ENCODE results near the gene EIF2B5.

Gene EIF2B5

DNA sequence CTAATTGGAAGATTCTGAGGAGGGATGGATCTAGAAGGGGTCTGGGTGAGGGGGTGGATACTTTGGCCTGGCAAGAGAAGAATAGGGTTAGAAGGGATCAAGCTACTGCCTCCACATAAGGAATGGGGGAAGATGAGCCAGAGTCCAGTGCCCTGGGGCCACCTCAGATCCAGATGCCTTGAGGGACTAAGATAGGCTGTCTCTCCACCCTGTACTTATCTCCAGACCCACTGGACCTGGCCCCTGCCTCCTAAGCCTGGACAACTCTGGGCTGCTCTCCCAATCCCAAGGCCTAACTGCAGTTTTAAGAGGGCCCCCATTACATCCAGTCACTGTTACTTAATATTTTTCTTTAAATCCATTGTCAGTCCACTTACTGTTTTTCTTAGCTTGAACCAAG, 22.0 kb downstream of the EIF2B5 start:
- TF ChIP-seq MAX (IDR thresholded peaks at IDR 0.05): no peak
- TF ChIP-seq YY1 (IDR thresholded peaks at IDR 0.05; ENCODE audit: low read depth): no peak
- no peak for TF ChIP-seq REST (IDR thresholded peaks at IDR 0.05; ENCODE audit: low read depth)
- TF ChIP-seq EGR1 (IDR thresholded peaks at IDR 0.05): no peak
- TF ChIP-seq TAF1 (IDR thresholded peaks at IDR 0.05; ENCODE audit: low read depth): no peak
- no peak for TF ChIP-seq CEBPB (IDR thresholded peaks at IDR 0.05)
- no peak for TF ChIP-seq CREB1 (IDR thresholded peaks at IDR 0.05; ENCODE audit: low read depth)
- no peak for TF ChIP-seq TEAD4 (IDR thresholded peaks at IDR 0.05)
- TF ChIP-seq FOXM1 (IDR thresholded peaks at IDR 0.05; ENCODE audit: borderline replicate concordance, low read depth): no peak
- TF ChIP-seq USF1 (IDR thresholded peaks at IDR 0.05): no peak
- TF ChIP-seq EP300 (IDR thresholded peaks at IDR 0.05; ENCODE audit: borderline replicate concordance): no peak
- TF ChIP-seq NFIC (IDR thresholded peaks at IDR 0.05): no peak
- no peak for TF ChIP-seq RAD21 (IDR thresholded peaks at IDR 0.05; ENCODE audit: low read depth)
- TF ChIP-seq TCF12 (IDR thresholded peaks at IDR 0.05; ENCODE audit: low read depth): no peak
- TF ChIP-seq ZBTB7A (IDR thresholded peaks at IDR 0.05; ENCODE audit: low read depth): no peak

GRCh38 chr3:184158404-184158803, 23.2 kb downstream of the EIF2B5 start:
- no peak for TF ChIP-seq USF1 (IDR thresholded peaks at IDR 0.05)
- TF ChIP-seq NFIC (IDR thresholded peaks at IDR 0.05): no peak
- TF ChIP-seq MAX (IDR thresholded peaks at IDR 0.05): no peak
- no peak for TF ChIP-seq CREB1 (IDR thresholded peaks at IDR 0.05; ENCODE audit: low read depth)

GRCh38 chr3:184160456-184160855, 25.3 kb downstream of the EIF2B5 start:
- TF ChIP-seq TCF12 (IDR thresholded peaks at IDR 0.05; ENCODE audit: low read depth) (no peak), FOXM1 (IDR thresholded peaks at IDR 0.05; ENCODE audit: borderline replicate concordance, low read depth) (no peak), EGR1 (IDR thresholded peaks at IDR 0.05) (no peak), MAX (IDR thresholded peaks at IDR 0.05) (no peak), TEAD4 (IDR thresholded peaks at IDR 0.05) (no peak), CEBPB (IDR thresholded peaks at IDR 0.05) (no peak)

DNA sequence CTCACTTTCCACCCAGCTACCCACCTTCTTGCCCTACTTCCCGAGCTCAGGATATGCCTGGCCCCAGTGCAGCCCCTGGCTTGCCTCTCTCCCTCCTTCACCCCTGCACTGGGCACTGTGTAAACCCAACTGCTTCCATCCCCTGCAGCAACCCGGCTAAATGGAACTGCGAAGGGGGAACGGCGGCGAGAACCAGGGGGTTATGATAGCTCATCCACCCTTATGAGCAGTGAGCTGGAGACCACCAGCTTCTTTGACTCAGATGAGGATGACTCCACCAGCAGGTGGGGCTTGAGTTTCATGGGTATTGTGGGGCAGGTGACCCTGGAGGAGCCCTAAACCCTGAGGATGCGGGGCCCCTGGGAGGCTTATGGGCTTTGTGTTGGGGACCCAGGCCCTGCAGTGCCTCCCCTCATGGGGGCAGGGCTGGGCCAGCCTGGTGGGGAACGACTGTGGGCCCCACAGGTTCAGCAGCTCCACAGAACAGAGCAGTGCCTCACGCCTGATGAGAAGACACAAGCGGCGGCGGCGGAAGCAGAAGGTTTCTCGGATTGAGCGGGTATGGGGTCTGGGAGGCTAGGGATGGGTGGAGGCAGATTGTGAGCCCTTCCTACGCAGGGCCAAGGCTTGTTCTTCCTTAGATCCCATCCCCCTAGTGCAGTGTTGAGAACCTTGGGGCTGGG, 29.6 kb downstream of the EIF2B5 start:
- TF ChIP-seq TAF1 (IDR thresholded peaks at IDR 0.05; ENCODE audit: low read depth): no peak
- no peak for TF ChIP-seq YY1 (IDR thresholded peaks at IDR 0.05; ENCODE audit: low read depth)
- no peak for TF ChIP-seq EP300 (IDR thresholded peaks at IDR 0.05; ENCODE audit: borderline replicate concordance)

DNA sequence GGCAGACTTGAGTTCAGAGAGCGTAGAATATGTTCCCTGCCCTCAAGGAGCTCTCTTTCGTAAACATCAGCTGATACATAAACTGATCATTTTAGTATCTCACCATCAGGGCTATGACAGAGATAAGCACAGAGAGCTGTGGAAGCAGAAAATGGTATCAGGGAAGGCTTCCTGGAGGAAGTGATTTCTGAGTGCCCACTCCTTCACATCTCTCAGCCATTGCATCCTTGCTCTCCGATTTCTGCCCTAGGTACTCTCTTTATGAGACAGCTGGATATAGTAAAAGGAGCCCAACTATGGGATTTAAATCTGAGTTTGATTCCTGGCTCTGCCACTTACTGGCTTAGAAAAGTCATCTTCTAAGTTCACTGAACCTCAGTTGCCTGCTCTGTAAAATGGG, 30.4 kb downstream of the EIF2B5 start:
- no peak for TF ChIP-seq TCF12 (IDR thresholded peaks at IDR 0.05; ENCODE audit: low read depth)
- no peak for TF ChIP-seq RAD21 (IDR thresholded peaks at IDR 0.05; ENCODE audit: low read depth)
- no peak for TF ChIP-seq CEBPB (IDR thresholded peaks at IDR 0.05)
- no peak for TF ChIP-seq USF1 (IDR thresholded peaks at IDR 0.05)
- no peak for TF ChIP-seq CREB1 (IDR thresholded peaks at IDR 0.05; ENCODE audit: low read depth)
- no peak for TF ChIP-seq TAF1 (IDR thresholded peaks at IDR 0.05; ENCODE audit: low read depth)
- TF ChIP-seq EGR1 (IDR thresholded peaks at IDR 0.05): no peak
- no peak for TF ChIP-seq NFIC (IDR thresholded peaks at IDR 0.05)

- TF ChIP-seq ZBTB7A (IDR thresholded peaks at IDR 0.05; ENCODE audit: low read depth): no peak
- no peak for TF ChIP-seq EP300 (IDR thresholded peaks at IDR 0.05; ENCODE audit: borderline replicate concordance)
- TF ChIP-seq FOXM1 (IDR thresholded peaks at IDR 0.05; ENCODE audit: borderline replicate concordance, low read depth): no peak
- TF ChIP-seq REST (IDR thresholded peaks at IDR 0.05; ENCODE audit: low read depth): no peak
- TF ChIP-seq RAD21 (IDR thresholded peaks at IDR 0.05; ENCODE audit: low read depth): no peak
- no peak for TF ChIP-seq TEAD4 (IDR thresholded peaks at IDR 0.05)
- TF ChIP-seq EGR1 (IDR thresholded peaks at IDR 0.05): no peak
- TF ChIP-seq TCF12 (IDR thresholded peaks at IDR 0.05; ENCODE audit: low read depth): no peak
- no peak for TF ChIP-seq CEBPB (IDR thresholded peaks at IDR 0.05)
- no peak for TF ChIP-seq USF1 (IDR thresholded peaks at IDR 0.05)
- TF ChIP-seq CREB1 (IDR thresholded peaks at IDR 0.05; ENCODE audit: low read depth): no peak
- TF ChIP-seq TAF1 (IDR thresholded peaks at IDR 0.05; ENCODE audit: low read depth): no peak
- TF ChIP-seq MAX (IDR thresholded peaks at IDR 0.05): no peak
Observed at GRCh38 chr3:184166671-184167070, 31.5 kb downstream of the EIF2B5 start.

All from Ishikawa (cell line).